GM20000 (cell line): ENCODE results near the gene PRSS33.

ENCODE experiments used
- DNase-seq: peaks from one replicate; pipeline ENCODE4 v3.0.0; 2012; ENCODE audit warnings: low spot score
- TF ChIP-seq, protein P1 (sequence below): IDR thresholded peaks from 2 replicates; pipeline ENCODE4 v1.5.1; 2012; ENCODE audit warnings: mild to moderate bottlenecking, control low read depth; ENCODE audit errors: extremely low read depth, missing control alignments

PRSS33 gene

DNA sequence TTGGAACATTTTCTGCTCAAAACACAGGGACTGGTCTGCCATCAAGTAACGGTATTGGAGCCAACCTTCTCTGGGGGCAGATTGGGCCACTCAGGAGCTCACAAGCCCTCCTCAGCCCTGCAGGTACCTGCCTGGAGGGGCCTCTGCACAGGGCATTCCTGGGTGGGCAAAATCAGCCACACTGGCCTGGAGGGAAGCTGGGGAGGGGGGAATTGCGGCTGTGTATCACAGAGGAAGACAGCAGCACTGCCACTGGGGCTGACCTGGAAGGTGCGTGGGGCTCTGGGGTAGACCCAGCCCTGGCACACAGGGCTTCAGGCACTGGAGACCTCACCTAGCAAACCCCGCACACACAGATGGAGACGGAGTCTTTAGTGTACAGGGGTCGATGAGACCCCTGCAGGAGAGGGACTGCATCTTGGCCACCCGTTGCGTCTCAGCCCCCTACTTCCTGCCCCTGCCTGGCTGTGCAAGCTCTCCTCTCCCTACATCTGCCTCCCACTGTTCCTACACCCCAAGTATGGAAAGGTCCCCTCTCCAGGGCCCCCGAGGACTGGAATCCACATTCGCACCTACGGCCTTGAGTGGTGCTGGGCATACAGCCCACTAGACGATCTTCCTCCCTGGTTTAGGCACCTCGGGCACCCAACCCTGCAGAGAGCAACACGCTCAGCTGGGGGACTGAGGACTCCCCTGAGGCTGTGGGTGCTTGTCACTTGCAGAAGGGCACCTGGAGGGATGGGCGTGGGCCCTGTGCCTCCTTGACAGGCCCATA lies 42.1 kb downstream of the PRSS33 start:
- DNase-seq, result no peak
- TF ChIP-seq, protein P1, sequence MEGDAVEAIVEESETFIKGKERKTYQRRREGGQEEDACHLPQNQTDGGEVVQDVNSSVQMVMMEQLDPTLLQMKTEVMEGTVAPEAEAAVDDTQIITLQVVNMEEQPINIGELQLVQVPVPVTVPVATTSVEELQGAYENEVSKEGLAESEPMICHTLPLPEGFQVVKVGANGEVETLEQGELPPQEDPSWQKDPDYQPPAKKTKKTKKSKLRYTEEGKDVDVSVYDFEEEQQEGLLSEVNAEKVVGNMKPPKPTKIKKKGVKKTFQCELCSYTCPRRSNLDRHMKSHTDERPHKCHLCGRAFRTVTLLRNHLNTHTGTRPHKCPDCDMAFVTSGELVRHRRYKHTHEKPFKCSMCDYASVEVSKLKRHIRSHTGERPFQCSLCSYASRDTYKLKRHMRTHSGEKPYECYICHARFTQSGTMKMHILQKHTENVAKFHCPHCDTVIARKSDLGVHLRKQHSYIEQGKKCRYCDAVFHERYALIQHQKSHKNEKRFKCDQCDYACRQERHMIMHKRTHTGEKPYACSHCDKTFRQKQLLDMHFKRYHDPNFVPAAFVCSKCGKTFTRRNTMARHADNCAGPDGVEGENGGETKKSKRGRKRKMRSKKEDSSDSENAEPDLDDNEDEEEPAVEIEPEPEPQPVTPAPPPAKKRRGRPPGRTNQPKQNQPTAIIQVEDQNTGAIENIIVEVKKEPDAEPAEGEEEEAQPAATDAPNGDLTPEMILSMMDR, result no peak

DNA sequence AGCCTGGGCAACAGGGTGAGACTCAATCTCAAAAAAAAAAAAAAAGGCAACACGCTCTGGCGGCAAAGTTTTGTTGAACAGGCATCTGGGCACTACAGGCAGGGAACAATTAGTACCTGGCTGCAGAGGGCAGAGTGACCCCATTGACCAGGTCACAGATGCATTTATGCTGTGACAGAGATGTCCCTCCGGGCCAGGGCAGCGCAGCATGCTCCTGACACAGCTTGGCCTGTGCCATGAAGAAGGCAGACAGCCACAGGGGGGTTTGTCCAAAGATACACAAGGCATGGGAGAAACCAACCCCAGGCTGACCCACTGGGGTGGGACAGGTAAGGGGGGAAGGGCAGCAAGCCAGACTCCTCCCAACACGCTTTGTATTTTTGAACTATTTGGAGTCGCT lies 42.6 kb downstream of the PRSS33 start:
- DNase-seq, result no peak
- TF ChIP-seq, protein P1, result no peak

DNA sequence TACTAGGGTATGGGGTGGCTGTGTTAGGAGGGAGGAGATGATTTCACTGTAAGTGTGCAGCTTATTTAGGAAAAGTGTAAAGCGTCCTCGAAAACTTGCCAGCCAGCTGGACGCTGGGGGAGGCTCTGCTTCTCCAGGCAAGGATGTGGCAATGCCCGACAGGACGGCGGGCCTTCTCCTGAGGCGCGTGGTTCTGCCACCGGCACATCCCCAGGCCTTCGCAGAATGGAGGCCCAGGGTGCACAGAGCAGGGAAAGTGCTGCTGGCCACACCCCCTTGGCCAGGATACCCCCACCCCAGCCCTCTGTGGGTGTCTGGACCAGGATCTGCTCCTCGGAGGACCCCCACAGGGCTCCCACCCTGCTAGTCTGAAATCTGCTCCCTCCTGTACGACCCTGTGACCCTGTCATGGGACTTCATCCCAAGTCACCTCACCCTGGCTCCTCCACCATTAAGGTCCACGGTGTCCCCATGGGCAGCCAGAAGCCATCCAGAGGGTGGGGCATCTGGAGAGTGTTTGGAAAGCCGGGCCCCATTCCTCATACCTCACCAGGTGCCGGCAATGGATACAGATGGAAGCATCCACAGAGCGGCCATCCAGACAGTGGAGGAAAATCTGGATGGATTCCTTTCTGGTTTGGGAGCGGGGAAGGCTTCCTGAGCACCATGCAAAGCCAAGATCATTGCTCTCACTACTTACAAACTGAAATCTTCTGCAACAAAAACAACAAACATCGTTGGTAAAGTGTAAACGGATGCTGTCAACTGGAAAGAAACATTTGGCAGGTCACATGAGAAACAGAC lies 44.2 kb downstream of the PRSS33 start:
- TF ChIP-seq, protein P1, result no peak
- DNase-seq, result no peak

DNA sequence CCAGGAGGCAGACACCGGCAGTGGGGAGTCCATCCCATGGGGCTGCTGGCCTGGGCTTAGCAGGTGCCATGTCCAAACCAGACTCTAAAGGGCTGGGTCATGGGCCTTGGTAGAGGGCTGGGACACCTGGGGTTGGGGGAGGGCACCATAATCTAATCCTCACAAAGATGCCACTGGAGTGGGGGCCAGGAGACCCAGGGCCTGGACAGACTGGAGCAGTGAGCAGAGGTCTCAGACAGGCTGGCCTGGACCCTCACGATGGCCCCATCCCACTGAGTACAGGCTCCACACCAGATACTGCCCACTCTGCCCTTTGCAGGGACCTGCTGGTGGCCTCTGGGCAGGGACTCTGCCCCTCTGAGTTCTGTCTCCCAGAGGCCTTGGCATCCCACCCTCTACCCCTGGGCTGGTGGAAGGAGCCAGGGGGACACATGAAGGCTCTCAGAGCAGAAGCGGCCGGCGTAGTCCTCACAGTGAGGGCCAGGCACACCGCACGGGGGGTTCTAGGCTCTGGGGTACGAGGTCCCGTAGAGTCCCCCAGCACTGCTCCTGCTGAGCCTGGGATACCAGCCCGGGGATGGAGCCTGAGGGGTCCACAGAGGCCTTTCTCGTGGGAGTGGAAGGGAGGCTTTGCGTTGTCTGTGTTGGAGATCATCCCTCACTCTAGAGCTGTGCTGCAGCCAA lies 44.9 kb downstream of the PRSS33 start:
- TF ChIP-seq, protein P1, result no peak
- no peak for DNase-seq

DNA sequence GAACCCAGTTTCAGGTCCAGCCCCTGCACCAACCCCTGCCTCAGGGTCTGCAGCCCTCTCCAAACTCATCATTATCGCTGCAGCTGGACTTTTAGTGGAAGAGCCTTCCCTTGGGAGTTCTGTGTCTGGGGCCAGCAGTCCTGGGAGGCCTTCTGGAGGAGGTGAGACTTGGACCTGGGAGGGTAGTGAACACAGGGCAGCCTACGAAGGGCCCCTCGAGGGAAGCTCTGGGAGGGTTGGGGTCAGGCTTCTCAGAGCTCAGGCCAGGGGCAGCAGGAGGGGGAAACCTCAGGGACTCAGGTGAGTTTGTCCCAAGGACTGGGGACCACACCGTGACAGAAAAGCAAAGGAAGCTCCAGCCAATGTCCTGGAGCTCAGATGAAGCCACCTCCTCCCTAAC lies 46.2 kb downstream of the PRSS33 start:
- DNase-seq, result no peak
- TF ChIP-seq, protein P1, result no peak

DNA sequence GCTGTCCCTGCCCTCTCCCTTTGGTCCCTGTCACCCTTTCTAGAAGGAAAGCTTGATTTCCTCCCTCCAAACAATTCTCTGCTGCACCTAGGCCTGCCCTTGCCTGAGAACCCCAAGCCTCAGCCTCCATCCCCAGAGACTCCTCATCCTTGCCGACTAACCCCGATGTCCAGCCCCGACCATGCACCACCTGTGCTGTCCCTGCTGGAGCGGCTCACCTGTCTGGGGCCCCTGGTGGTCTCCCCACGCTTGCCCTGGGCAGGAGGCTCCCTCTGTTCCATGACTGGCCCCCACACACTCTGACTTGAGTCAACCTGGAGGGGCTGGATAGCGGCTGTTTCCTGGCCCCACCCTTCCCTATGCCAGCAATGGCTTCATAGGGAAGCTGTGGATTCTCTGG lies 46.9 kb downstream of the PRSS33 start:
- TF ChIP-seq, protein P1, result no peak
- no peak for DNase-seq
